NCI-H748 (cell line): ENCODE results near the gene KCNJ1.

Source experiments
- DNase-seq: peaks from one replicate; lab custom pipeline; 2025; ENCODE audit not compliant: unreplicated experiment; lab: John Stamatoyannopoulos, UW

KCNJ1 gene

GRCh38 chr11:128825050-128825784, 41.9 kb downstream of the KCNJ1 start:
- no peak for DNase-seq

DNA sequence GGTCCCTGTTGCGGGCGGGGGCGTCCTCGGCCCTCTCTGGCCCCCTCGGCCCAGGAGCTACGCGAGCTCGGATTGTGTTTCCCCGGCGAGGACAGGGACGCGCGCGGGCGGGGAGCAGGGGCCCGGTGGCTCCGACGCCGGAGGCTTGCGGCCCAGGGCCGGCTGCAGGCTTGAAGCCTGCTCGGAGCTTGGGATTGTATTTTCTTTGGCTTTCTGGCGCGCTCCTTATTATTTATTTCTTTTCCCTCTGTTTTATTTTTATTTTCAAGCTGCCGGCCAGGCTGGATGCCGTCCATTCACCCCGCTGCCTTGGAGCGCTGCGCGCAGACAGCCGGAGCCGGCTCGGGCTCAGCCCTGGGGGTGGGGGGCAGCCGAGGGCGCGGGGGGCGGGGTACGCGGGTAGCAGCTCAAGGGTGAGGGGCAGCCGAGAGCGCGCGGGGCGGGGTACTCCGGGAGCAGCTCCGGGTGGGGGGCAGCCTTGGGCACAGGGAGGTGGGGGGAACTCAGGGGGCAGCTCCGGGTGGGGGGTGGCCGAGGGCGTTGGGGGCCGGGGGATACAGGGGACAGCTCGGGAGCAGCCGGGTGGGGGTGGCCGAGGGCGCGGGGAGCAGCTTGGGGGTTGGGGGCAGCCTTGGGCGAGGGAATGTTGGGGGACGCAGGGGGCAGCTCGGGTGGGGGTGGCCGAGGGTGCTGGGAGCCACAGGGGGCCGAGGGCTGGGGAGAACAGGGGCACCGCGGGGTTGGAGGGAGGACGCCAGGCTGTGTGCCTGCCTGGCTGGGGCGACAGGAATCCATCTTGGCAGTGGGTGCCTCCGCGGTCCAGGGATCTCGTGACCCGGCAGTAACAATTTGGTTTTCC, 42.7 kb downstream of the KCNJ1 start:
- DNase-seq = no peak

- no peak for DNase-seq
Observed at GRCh38 chr11:128823753-128824152, 43.3 kb downstream of the KCNJ1 start.

GRCh38 chr11:128822130-128822529, 45.0 kb downstream of the KCNJ1 start:
- DNase-seq = no peak

- no peak for DNase-seq
Observed at GRCh38 chr11:128821556-128821955, 45.5 kb downstream of the KCNJ1 start.

DNA sequence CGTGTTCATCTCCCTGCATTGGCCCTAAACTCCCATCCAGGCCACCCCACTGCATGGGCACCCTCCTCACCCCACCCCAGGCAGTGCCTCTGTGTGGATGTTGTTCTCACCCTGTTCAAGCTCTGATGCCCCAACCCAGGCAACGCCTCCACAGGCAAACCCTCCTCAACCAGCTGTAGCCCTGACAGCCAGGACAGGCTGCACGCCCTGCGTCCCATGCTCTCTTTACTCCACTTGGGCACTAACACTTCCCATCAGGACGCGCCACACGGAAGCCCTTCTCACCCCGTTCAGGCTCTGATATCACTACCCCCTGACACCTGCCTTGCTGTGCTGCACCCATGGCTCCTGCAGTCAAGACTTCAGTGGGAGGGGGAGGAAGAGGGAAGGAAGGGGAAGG, 47.9 kb downstream of the KCNJ1 start:
- no peak for DNase-seq

DNA sequence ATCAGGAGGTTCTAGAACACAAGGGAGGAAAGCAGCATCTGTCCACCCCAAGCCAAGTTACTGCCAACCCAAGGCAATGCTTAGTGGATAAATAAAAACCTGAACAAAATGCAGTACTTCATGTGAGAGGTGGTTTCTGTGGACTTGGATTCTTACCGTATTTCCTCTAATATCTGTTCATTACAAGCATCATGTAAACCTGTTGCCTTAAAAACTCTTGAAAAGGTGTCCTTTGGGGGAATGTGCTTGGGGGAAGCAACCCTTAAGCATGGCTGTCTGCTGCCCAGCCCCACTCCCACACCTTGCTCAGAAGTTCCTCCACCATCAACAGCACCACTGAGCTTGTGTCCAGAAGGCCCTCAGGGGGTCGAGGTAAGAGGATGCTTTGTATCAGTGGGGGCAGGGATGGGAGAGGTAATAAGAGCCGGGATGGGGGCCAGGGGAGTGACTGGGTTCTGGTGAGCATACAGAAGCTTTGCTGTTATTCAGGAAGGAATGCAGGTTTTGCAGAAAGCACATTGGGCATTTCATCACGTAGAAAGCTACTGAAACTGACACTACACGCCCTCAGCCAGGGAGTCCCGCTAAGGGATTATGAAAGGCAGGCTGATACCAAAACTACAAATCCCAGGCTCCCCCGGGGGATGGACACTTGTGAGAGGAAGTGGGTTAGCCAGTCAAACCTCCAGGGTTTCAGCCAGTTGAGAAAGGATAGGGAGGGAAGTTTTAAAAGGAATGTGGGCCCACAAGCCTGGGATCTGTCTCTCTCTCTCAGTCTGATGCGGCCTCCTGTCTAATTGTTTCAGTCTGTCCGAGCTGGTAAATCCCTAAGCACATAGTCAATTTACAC, 52.0 kb downstream of the KCNJ1 start:
- DNase-seq = no peak

- DNase-seq = no peak
Observed at GRCh38 chr11:128813729-128814128, 53.4 kb downstream of the KCNJ1 start.

- no peak for DNase-seq
Observed at GRCh38 chr11:128810784-128811514, 56.1 kb downstream of the KCNJ1 start.

DNA sequence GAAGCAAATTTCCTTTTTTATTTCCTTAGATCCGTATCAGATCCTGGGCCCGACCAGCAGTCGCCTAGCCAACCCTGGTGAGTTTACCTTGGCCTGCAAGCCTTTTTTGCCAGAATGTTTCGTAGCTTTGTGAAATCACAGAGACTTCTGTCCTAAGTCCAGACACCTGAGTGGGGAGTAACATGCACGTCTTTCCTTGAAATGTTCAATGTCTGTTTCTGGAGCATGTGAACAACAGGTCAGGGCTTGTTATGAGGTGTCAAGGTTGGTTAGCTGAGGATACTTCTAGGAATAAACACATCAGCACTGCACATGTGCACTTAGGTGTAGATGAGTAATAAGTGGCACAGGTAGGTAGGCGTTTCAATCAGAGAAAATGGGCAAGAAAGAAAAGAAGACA, 58.0 kb downstream of the KCNJ1 start:
- no peak for DNase-seq

GRCh38 chr11:128807909-128808308, 59.2 kb downstream of the KCNJ1 start:
- no peak for DNase-seq

GRCh38 chr11:128806506-128807261, 60.4 kb downstream of the KCNJ1 start:
- no peak for DNase-seq

DNA sequence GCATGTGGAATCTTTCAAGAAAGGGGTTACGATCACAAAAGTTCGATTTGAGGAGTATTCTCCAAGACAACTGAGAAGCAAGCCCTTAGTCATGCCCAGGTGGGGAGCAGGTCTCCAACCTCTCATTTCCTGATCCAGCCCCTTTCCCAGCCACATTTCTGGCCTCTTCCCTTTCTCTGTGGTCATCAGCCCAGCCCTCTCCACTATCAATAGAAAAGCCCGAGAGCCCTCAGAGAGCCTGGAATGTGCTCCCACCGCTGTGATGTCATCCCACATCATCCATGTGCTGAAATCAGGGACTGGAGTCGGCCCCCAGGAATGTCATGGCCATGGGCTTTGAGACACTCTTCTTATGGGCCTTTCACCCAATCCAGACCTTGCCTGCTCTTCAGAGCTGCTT, 62.6 kb downstream of the KCNJ1 start:
- DNase-seq = no peak

DNA sequence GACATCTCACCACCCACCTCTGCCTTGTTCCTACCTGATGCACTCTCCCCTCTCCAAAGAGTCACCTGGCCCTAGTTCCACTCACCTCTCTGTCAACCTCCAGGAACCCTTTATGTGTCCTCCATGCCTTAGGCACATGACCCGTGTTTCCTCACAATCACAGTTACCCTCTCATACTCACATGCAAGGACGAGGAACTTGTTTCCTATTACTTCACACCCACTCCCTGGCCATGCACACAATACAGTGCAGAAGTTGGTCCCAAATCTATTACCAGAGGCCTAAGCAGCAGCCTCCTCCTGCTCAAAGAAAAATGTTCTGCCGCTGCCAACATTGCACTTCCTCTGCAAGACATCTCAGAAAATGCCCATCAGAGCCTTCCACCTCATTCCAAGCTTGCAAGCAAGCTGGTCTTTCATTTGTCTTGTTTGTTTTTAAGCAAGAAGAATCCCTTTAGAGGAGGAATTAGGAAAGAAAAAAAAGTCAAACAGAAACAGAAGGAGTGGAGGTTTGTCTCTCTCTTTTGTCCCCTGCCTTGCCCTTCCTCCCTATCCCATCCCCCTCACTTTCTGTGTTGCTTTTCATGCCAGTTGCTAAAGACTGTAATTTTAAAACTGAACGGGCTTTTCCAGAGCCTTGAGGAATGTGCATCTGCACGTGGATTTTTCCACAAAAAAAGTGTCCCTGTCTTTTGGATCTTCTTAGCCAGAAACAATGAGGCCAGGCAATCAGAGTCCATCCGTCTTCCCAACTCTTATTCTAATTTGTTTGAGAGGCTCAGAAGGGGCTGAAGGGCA, 63.4 kb downstream of the KCNJ1 start:
- no peak for DNase-seq

- DNase-seq = no peak
Observed at GRCh38 chr11:128803011-128803410, 64.1 kb downstream of the KCNJ1 start.

- DNase-seq = peak; percentile 21
Observed at GRCh38 chr11:128802358-128802981, 64.6 kb downstream of the KCNJ1 start.

DNA sequence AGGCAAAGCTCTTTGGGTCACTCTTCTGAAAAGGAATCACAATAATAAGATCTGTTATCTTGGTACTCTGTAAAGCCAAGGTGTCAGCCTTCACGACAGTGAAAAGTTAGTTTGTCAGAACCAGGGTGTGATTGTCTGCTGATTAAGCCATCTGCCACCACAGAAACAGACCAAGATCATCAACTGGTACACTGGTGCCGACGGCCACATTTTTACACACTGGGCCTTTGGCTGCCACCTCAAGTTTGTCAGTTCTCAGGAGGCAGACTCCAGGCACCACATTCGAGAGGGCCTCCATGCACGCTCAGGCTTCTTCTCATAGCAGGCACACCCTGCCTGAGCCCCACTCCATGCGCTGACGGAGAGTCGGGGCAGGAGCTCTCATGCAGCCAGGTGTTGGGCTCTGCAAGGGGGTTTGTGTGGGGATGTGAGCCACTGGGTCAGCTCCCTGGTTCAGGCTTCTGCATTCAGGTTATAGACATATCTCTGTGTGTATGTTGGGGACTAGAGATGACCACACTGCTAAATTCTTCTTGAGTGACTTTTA, 66.2 kb downstream of the KCNJ1 start:
- no peak for DNase-seq

DNA sequence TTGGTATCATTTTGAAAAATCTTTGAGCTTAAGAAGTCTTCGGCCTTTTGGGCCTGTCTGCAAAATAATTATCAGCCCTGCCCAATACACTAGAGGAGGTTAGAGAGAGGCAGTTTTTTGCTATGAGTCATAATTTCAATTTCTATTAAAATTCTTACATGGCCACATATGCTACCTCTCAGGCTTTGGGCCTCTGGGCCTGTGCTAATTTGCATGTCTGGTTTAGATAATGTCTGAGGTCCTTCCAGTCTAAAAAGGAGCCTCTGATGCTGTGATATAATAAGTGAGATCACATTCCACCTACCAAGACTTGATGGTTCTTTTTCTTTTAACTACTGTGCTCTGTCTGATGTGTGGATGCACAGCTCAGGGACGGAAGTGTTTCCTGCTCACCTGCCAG, 70.8 kb downstream of the KCNJ1 start:
- no peak for DNase-seq

DNA sequence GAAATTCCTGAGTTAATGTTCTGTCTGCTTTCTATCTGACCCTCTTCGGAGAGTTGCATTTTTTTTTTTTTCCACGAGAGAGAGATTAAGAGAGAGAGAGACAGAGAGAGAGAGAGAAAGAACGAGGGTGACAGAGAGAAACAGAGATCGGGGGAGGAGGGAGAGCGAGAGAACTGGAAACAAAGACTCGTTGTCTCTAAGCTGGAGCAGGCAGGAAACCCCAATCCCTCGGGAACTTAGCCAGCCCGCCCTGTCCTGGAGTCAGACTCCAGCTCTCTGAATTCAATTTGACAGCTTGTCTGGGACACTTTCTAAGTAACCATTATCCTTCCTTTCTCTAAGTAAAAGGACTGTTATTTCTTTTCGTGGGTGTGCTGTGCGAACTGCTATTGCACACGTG, 76.9 kb downstream of the KCNJ1 start:
- DNase-seq = no peak
